ENCODE measurements around the gene SLC28A3.

The SLC28A3 gene

GRCh38 chr9:84238652-84239051 lies 101.9 kb downstream of the SLC28A3 start:
- DNase-seq (ENCODE audit: low spot score): no peak

- DNase-seq (ENCODE audit: low spot score): no peak
Observed at GRCh38 chr9:84235511-84235910, 105.0 kb downstream of the SLC28A3 start.

- DNase-seq (ENCODE audit: low spot score): no peak
Observed at GRCh38 chr9:84230355-84231145, 110.0 kb downstream of the SLC28A3 start.

- DNase-seq (ENCODE audit: low spot score): no peak
Observed at GRCh38 chr9:84229191-84229590, 111.4 kb downstream of the SLC28A3 start.

GRCh38 chr9:84228130-84228720 lies 112.3 kb downstream of the SLC28A3 start:
- no peak for DNase-seq (ENCODE audit: low spot score)

GRCh38 chr9:84226126-84226525 lies 114.4 kb downstream of the SLC28A3 start:
- DNase-seq (ENCODE audit: low spot score): no peak

All from HuH-7 (cell line).